GM12865 (cell line): Measurements from ENCODE around the gene USE1.

Experiments
- DNase-seq: peaks from one replicate; pipeline ENCODE4 v3.0.0; 2010; ENCODE audit warnings: low read depth
- H3K4me3 ChIP-seq: 2 replicates; pipeline ENCODE4 v1.5.1; 2011; ENCODE audit warnings: mild to moderate bottlenecking, low read depth, low read length, control low read depth
- TF ChIP-seq, protein P1 (sequence below): IDR thresholded peaks from 2 replicates; pipeline ENCODE4 v1.5.1; 2011; ENCODE audit warnings: low read length, control low read depth, low read depth, inconsistent platforms; ENCODE audit not compliant: insufficient read depth; ENCODE audit errors: missing control alignments

The USE1 gene

DNA sequence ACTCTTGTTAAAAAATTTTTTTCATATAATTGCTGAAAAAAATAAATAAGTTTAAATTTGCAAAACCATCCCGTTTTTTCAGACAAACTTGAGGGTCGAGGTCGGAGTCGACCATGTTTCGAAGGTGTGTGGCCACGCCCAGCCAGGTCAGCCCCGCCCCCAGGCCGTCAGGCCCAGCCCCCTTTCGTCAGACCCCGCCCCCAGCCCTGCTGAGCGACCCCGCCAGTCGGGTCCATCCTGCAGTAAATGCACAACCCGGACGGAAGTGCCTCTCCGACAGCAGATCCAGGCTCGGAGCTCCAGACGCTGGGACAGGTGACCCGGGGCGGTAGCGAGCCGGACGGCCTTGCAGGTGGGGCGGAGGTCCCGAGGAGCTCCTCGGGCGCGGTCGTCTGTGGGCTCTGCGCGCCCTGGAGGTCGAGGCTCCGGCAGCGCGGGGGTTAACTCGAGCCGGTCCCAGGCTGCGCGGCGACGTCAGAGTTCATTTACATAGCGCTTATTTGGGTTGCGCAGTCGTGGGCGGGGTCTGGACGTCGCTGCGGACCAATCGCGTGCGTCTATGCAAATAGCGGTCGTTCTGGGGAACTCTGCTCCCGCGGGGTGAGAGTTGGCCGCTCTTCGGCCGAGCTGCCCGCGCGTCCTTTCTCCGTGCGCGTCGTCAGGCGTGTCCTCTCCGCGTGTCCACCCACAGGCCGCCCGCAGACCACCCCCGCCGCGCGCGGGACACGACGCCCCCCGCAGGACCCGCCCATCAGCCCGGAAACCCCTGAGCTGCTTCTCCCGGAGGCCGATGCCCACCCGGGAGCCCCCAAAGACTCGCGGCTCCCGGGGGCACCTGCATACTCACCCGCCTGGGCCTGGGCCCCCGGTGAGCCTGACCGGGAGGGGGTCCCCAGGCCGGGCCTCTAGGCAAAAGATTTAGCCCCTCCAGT lies 11.1 kb downstream of the USE1 start, which contains the start of gene OCEL1:
Gene OCEL1 (plus strand): TSS at position 225 of the 932 bp plus-strand sequence. CDS start 22 bp downstream, at position 247.
- H3K4me3 ChIP-seq, result peak within 1 kb of the TSS; percentile 76
- TF ChIP-seq, protein P1, sequence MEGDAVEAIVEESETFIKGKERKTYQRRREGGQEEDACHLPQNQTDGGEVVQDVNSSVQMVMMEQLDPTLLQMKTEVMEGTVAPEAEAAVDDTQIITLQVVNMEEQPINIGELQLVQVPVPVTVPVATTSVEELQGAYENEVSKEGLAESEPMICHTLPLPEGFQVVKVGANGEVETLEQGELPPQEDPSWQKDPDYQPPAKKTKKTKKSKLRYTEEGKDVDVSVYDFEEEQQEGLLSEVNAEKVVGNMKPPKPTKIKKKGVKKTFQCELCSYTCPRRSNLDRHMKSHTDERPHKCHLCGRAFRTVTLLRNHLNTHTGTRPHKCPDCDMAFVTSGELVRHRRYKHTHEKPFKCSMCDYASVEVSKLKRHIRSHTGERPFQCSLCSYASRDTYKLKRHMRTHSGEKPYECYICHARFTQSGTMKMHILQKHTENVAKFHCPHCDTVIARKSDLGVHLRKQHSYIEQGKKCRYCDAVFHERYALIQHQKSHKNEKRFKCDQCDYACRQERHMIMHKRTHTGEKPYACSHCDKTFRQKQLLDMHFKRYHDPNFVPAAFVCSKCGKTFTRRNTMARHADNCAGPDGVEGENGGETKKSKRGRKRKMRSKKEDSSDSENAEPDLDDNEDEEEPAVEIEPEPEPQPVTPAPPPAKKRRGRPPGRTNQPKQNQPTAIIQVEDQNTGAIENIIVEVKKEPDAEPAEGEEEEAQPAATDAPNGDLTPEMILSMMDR, result no peak
- peak; percentile 99 for DNase-seq

DNA sequence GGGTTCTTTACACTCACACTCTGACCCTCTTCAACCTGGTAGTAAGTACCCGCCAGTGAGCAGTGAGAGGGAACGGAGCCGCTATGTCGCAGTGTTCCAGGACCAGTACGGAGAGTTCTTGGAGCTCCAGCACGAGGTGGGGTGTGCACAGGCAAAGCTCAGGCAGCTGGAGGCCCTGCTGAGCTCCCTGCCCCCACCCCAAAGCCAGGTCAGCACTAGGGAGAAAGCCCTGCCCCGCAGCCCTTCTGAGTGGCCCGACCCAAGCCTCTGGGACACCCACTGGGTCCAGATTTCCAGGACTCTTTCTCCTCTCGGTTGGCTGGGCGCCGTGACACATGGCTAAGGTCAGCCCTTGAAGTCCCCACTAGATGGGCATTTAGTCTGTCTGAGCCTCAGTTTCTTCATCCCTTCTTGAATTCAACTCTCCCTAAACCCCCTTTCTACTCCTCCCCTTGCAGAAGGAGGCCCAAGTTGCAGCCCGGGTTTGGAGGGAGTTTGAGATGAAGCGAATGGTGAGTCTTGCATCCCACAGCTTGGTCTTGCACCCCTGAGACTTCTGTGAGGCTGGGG lies 12.7 kb downstream of the USE1 start:
- DNase-seq, result no peak
- TF ChIP-seq, protein P1, result no peak
- no peak overlapping the region for H3K4me3 ChIP-seq

DNA sequence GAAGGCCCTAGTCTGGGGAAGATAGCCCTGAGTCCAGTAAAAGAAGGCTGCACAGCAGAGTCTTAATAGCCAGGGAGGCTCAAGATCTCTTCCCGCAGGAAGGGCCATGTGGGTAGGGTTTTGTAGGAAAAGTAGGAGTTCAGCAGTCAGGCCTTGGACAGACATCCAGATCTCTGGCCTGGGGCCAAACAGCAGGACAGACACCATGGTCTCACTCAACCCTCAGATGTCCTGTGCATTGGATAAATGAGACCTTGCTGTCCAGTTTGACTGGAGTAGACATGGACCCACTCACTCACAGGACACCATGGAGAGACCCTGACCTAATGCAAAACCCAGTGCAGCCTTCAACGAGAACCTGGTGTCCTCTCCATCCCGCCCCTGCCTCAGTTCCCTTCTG lies 14.7 kb downstream of the USE1 start:
- TF ChIP-seq, protein P1, result no peak
- DNase-seq, result no peak
- H3K4me3 ChIP-seq, result no peak overlapping the region

DNA sequence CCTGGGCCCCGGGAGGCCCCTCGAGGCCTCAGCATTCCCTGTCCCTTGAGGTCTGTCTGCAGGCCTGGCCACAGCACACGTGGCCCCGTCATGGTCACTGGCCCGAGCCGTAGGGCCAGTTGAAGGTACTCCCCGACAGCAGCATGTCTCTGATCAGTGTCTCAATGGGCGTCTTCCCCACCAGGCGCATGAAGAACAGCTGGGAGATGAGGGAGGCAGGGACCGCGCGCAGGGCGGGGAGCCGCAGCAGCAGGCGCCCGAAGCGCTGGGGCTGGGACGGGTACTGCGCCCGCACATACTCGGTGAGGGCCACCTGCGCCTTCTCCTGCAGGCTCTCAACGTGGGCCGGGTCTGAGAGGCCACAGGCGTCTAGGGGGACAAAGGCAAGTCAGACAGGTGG lies 17.1 kb downstream of the USE1 start:
- no peak overlapping the region for H3K4me3 ChIP-seq
- DNase-seq, result no peak
- TF ChIP-seq, protein P1, result no peak

GRCh38 chr19:17234911-17235299 lies 19.7 kb downstream of the USE1 start:
- peak; percentile 71 for DNase-seq
- TF ChIP-seq, protein P1, result no peak
- peak overlapping the region; percentile 86 for H3K4me3 ChIP-seq

DNA sequence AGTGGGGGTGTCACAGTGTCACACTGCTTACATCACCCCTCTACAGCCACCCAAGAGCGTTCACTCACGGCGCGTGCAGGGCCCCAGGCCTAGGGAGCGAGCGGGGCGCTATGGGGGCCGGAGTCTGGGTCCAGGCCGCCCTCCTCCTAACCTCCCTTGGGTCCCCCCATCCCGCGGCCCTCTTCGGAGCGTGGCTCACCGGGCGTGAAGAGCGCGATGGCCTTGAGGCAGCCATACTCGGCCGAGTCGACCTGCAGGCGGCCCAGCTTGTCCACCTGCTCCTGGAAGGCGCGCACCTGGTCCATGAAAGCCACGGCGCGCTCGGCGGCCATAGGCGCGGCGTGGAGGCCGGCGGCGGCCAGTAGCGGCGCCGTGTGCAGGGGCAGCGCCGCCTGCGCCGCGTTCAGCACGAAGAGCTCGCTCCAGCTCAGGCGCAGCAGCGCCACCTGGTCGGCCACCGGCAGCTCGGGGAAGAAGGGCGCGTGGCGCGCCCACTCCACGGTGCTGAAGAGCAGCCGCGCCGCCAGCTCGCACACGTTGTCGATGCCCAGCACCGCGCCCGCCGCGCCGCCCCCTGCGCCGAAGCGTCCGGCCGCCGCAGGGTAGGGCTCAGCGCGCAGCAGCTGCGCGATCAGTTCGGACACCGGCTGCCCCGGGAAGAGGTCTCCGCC lies 20.3 kb downstream of the USE1 start:
- peak; percentile 89 for DNase-seq
- H3K4me3 ChIP-seq, result peak overlapping the region; percentile 86
- TF ChIP-seq, protein P1, result peak; percentile 62
